Measurements from ENCODE around the gene ARMC9. TPM values are rescaled to one million over a fixed set of nuclear protein-coding genes. Genes with fewer than 3 reads are reported as not detected.
"Not testable (repeated sequence)": the region's sequence is repeated elsewhere in the genome, so short reads cannot be mapped to it uniquely, and the experiment has no call there.

ARMC9 gene
- total RNA-seq, 1 experiment from 2014 or later, result 3.3 TPM

- no peaks in the 10 kb centered on the region for H3K36me3 Mint-ChIP-seq (ENCODE audit: insufficient read depth, unreplicated experiment)
- no TSS peak for BruUV-seq (replicated peaks)
- CTCF ChIA-PET, result interaction anchor here (1.5 kb wide), 1 partner anchor 171 kb away, joined by 5 read pairs; no protein-coding TSS in a partner anchor
- no peaks in the 10 kb centered on the region for H3K36me3 ChIP-seq (ENCODE audit: control insufficient read depth, insufficient read depth, low read length)
- H3K9me3 Mint-ChIP-seq (ENCODE audit: unreplicated experiment), result no peaks in the 10 kb centered on the region
- H3K4me3 ChIP-seq (ENCODE audit: low read depth, low read length), result no peak overlapping the region
- POLR2A ChIA-PET, result no interaction called here
- peaks cover 14% of the 10 kb centered on the region; the same call in 1 of the 2 replicates for H3K4me1 ChIP-seq
- H3K9me3 ChIP-seq, result no peaks in the 10 kb centered on the region
- H3K27me3 ChIP-seq (replicated peaks; ENCODE audit: control insufficient read depth, insufficient read depth, low read length), result no peaks in the 10 kb centered on the region
- intact Hi-C loops (cut with micrococcal nuclease; ENCODE audit: unreplicated experiment), result no loop called here
- no peak overlapping the region for H3K27ac Mint-ChIP-seq (ENCODE audit: unreplicated experiment)
- H3K4me3 Mint-ChIP-seq (ENCODE audit: unreplicated experiment), result no peak overlapping the region
- peaks cover 6% of the 10 kb centered on the region for H3K4me1 Mint-ChIP-seq (ENCODE audit: low read depth, unreplicated experiment)
- no peak for DNase-seq
- no peaks in the 10 kb centered on the region for H3K27me3 Mint-ChIP-seq (ENCODE audit: insufficient read depth, unreplicated experiment)
- TF ChIP-seq, protein P1, sequence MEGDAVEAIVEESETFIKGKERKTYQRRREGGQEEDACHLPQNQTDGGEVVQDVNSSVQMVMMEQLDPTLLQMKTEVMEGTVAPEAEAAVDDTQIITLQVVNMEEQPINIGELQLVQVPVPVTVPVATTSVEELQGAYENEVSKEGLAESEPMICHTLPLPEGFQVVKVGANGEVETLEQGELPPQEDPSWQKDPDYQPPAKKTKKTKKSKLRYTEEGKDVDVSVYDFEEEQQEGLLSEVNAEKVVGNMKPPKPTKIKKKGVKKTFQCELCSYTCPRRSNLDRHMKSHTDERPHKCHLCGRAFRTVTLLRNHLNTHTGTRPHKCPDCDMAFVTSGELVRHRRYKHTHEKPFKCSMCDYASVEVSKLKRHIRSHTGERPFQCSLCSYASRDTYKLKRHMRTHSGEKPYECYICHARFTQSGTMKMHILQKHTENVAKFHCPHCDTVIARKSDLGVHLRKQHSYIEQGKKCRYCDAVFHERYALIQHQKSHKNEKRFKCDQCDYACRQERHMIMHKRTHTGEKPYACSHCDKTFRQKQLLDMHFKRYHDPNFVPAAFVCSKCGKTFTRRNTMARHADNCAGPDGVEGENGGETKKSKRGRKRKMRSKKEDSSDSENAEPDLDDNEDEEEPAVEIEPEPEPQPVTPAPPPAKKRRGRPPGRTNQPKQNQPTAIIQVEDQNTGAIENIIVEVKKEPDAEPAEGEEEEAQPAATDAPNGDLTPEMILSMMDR (IDR thresholded peaks at IDR 0.05; ENCODE audit: insufficient read depth in 1 of 2, low read depth in 1 of 2, low read length in 1 of 2, severe bottlenecking in 1 of 2, unreplicated experiment in 1 of 2), result no peak
Observed at GRCh38 chr2:231399046-231399852, 200.8 kb downstream of the ARMC9 start.

GRCh38 chr2:231399853-231400680 lies 201.6 kb downstream of the ARMC9 start:
- no peak overlapping the region for H3K4me3 Mint-ChIP-seq (ENCODE audit: unreplicated experiment)
- DNase-seq, result no peak

GRCh38 chr2:231400681-231401080 lies 202.2 kb downstream of the ARMC9 start:
- H3K9me3 Mint-ChIP-seq (ENCODE audit: unreplicated experiment); H3K27me3 Mint-ChIP-seq (ENCODE audit: insufficient read depth, unreplicated experiment); H3K4me3 Mint-ChIP-seq (ENCODE audit: unreplicated experiment); H3K4me1 Mint-ChIP-seq (ENCODE audit: low read depth, unreplicated experiment); H3K36me3 ChIP-seq (ENCODE audit: control insufficient read depth, insufficient read depth, low read length); H3K27me3 ChIP-seq (replicated peaks; ENCODE audit: control insufficient read depth, insufficient read depth, low read length); H3K36me3 Mint-ChIP-seq (ENCODE audit: insufficient read depth, unreplicated experiment); BruUV-seq (replicated peaks); POLR2A ChIA-PET; H3K27ac Mint-ChIP-seq (ENCODE audit: unreplicated experiment); intact Hi-C loops (cut with micrococcal nuclease; ENCODE audit: unreplicated experiment); H3K9me3 ChIP-seq; H3K4me3 ChIP-seq (ENCODE audit: low read depth, low read length); DNase-seq; H3K4me1 ChIP-seq: not testable (repeated sequence)
- CTCF ChIA-PET, result interaction anchor here (0.6 to 1.5 kb wide), 5 partner anchors 51 to 172 kb away, joined by 3 to 11 read pairs (median 5); partner anchors contain the start of gene NCL
- TF ChIP-seq, protein P1 (IDR thresholded peaks at IDR 0.05; ENCODE audit: insufficient read depth in 1 of 2, low read depth in 1 of 2, low read length in 1 of 2, severe bottlenecking in 1 of 2, unreplicated experiment in 1 of 2), result peak in 1 of 2 experiments; percentile 20

More at GRCh38 chr2:231399853-231400680, 201.6 kb downstream of the ARMC9 start:
- peaks cover 7% of the 10 kb centered on the region; the same call in 1 of the 2 replicates for H3K4me1 ChIP-seq
- no peaks in the 10 kb centered on the region for H3K27me3 ChIP-seq (replicated peaks; ENCODE audit: control insufficient read depth, insufficient read depth, low read length)
- no peaks in the 10 kb centered on the region for H3K9me3 ChIP-seq
- BruUV-seq (replicated peaks), result no TSS peak
- Mint-ChIP-seq H3K36me3 (ENCODE audit: insufficient read depth, unreplicated experiment) (no peaks in the 10 kb centered on the region), H3K27me3 (ENCODE audit: insufficient read depth, unreplicated experiment) (no peaks in the 10 kb centered on the region), H3K4me1 (ENCODE audit: low read depth, unreplicated experiment) (peaks cover under 1% of the 10 kb centered on the region), H3K9me3 (ENCODE audit: unreplicated experiment) (no peaks in the 10 kb centered on the region), H3K27ac (ENCODE audit: unreplicated experiment) (no peak overlapping the region)
- ChIA-PET POLR2A (no interaction called here), CTCF (interaction anchor here (0.6 to 1.5 kb wide), 6 partner anchors 11 to 172 kb away, joined by 3 to 11 read pairs (median 4); partner anchors contain the start of gene NCL)
- intact Hi-C loops (cut with micrococcal nuclease; ENCODE audit: unreplicated experiment), result no loop called here
- H3K36me3 ChIP-seq (ENCODE audit: control insufficient read depth, insufficient read depth, low read length), result no peaks in the 10 kb centered on the region
- TF ChIP-seq, protein P1 (IDR thresholded peaks at IDR 0.05; ENCODE audit: insufficient read depth in 1 of 2, low read depth in 1 of 2, low read length in 1 of 2, severe bottlenecking in 1 of 2, unreplicated experiment in 1 of 2), result no peak
- H3K4me3 ChIP-seq (ENCODE audit: low read depth, low read length), result no peak overlapping the region

DNA sequence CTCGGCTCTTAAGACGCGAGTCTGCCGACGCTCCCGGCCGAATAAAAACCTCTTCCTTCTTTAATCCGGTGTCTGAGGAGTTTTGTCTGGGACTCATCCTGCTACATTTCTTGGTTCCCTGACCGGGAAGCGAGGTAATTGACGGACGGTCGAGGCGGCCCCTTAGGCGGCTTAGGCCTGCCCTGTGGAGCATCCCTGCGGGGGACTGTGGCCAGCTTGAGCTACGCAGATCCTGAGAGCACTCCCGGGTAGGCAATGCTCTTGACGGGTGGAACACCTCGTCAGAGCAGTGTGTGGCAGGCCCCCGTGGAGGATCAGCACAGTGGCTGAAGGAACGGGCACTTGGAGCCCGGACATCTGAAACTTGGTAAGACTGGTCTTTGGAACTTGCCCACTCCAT lies 202.7 kb downstream of the ARMC9 start:
- H3K9me3 Mint-ChIP-seq (ENCODE audit: unreplicated experiment); H3K4me3 ChIP-seq (ENCODE audit: low read depth, low read length); H3K9me3 ChIP-seq; H3K36me3 Mint-ChIP-seq (ENCODE audit: insufficient read depth, unreplicated experiment); intact Hi-C loops (cut with micrococcal nuclease; ENCODE audit: unreplicated experiment); H3K4me1 Mint-ChIP-seq (ENCODE audit: low read depth, unreplicated experiment); H3K4me3 Mint-ChIP-seq (ENCODE audit: unreplicated experiment); H3K27me3 ChIP-seq (replicated peaks; ENCODE audit: control insufficient read depth, insufficient read depth, low read length); H3K36me3 ChIP-seq (ENCODE audit: control insufficient read depth, insufficient read depth, low read length); BruUV-seq (replicated peaks); H3K4me1 ChIP-seq; POLR2A ChIA-PET; H3K27me3 Mint-ChIP-seq (ENCODE audit: insufficient read depth, unreplicated experiment); DNase-seq; H3K27ac Mint-ChIP-seq (ENCODE audit: unreplicated experiment): not testable (repeated sequence)
- CTCF ChIA-PET, result interaction anchor here (1.2 to 1.5 kb wide), 3 partner anchors 51 to 173 kb away, joined by 5 to 11 read pairs (median 6); no protein-coding TSS in a partner anchor
